K562 (cell line): ENCODE data around the gene MGRN1. TPM values are rescaled to one million over a fixed set of nuclear protein-coding genes. Genes with fewer than 3 reads are reported as not detected.

Experiments
- ATAC-seq: fragments of 200-7000 bp; cut with Tn5 transposase; 3 replicates; pipeline ENCODE4 v1.9.1; 2020; ENCODE audit warnings: moderate library complexity
- BruUV-seq: library from RNA; stranded (reverse); fragments of 400-500 nt; replicated peaks from 2 replicates; lab custom pipeline; 2021; lab: Mats Ljungman, UMichigan
- CTCF ChIA-PET: fragments of 300-600 bp; formaldehyde crosslinking; extraction: SDS; loops from one replicate; lab custom pipeline; 2021; ENCODE audit warnings: low intra/inter-chr PET ratio; lab: Yijun Ruan, JAX
- POLR2A ChIA-PET: fragments of 300-600, 350-650 bp; sonication (Branson Sonifier 250); formaldehyde crosslinking; extraction: SDS; loops from one replicate; lab custom pipeline; 2021; ENCODE audit warnings: antibody characterized with exemption, inconsistent platforms; lab: Yijun Ruan, JAX
- DNase-seq, 4 experiments: peaks; one replicate each; pipeline versions ENCODE4 v3.0.0 to v3.0.0-alpha.2; 2011 to 2018; ENCODE audit warnings: low spot score in 3 of 4, mixed read lengths in 3 of 4; ENCODE audit errors: extremely low read depth in 1 of 4
- FAIRE-seq: peaks from 2 replicates; lab custom pipeline; 2011; peaks lifted over from hg19 to GRCh38; lab: Jason Lieb, UNC
- H2AFZ ChIP-seq: 2 replicates; pipeline ENCODE4 v1.6.0; 2011; ENCODE audit warnings: low read depth, low read length, control low read depth, inconsistent platforms
- H3K27ac ChIP-seq: fragments of 200-600 bp; 3 replicates; pipeline ENCODE4 v1.8.0; 2011; ENCODE audit warnings: low read depth, mild to moderate bottlenecking, control low read depth, inconsistent platforms, low read length, moderate library complexity, mixed read lengths; ENCODE audit errors: extremely low read depth
- H3K27me3 ChIP-seq, 2 experiments: fragments of 300-600 bp in 1 of 2; 2 replicates in 1 of 2; 3 replicates in 1 of 2; pipeline versions ENCODE4 v1.6.0 to v1.8.0; 2011; ENCODE audit warnings: inconsistent platforms in 2 of 2, low read length in 2 of 2, mild to moderate bottlenecking in 1 of 2, mixed read lengths in 1 of 2, moderate library complexity in 1 of 2; ENCODE audit not compliant: control insufficient read depth in 2 of 2, insufficient read depth in 2 of 2
- H3K36me3 ChIP-seq: fragments of 300-600 bp; 3 replicates; pipeline ENCODE4 v1.8.0; 2011; ENCODE audit warnings: mild to moderate bottlenecking, low read length, inconsistent platforms; ENCODE audit not compliant: control insufficient read depth, insufficient read depth
- H3K4me1 ChIP-seq, 2 experiments: fragments of 200-600 bp in 1 of 2; replicated peaks in 1 of 2; 2 replicates in 1 of 2; 3 replicates in 1 of 2; pipeline versions ENCODE4 v1.5.1 to v1.8.0; 2011; ENCODE audit warnings: inconsistent platforms in 2 of 2, low read length in 2 of 2, mild to moderate bottlenecking in 1 of 2, mixed read lengths in 1 of 2, moderate library complexity in 1 of 2; ENCODE audit not compliant: control insufficient read depth in 2 of 2, insufficient read depth in 2 of 2
- H3K4me2 ChIP-seq: 2 replicates; pipeline ENCODE4 v1.6.1; 2011; ENCODE audit warnings: low read length, control low read depth, inconsistent platforms, mixed read lengths; ENCODE audit not compliant: insufficient read depth
- H3K4me3 ChIP-seq: fragments of 200-600 bp; sonication (generic), shearing (Covaris generic); 2 replicates; pipeline ENCODE4 v1.5.1; 2016; ENCODE audit warnings: control low read depth, inconsistent platforms
- H3K79me2 ChIP-seq: fragments of 200-600 bp; 3 replicates; pipeline ENCODE4 v1.8.0; 2011; ENCODE audit warnings: low read length, inconsistent platforms; ENCODE audit not compliant: control insufficient read depth, insufficient read depth
- H3K9ac ChIP-seq, 2 experiments: 2 replicates each; pipeline versions ENCODE4 v1.6.0 to v1.6.1; 2011; ENCODE audit warnings: low read depth in 2 of 2, low read length in 2 of 2, control low read depth in 1 of 2, inconsistent platforms in 1 of 2, mild to moderate bottlenecking in 1 of 2, mixed read lengths in 1 of 2; ENCODE audit not compliant: insufficient read depth in 1 of 2
- H3K9me1 ChIP-seq: one replicate; pipeline ENCODE4 v1.6.0; 2011; ENCODE audit warnings: inconsistent platforms, mild to moderate bottlenecking, low read length, moderate library complexity; ENCODE audit not compliant: control insufficient read depth, insufficient read depth
- H3K9me3 ChIP-seq: replicated peaks from 2 replicates; pipeline ENCODE4 v1.5.1; 2011; ENCODE audit warnings: low read depth, low read length, inconsistent platforms; ENCODE audit not compliant: control insufficient read depth, insufficient read depth
- H4K20me1 ChIP-seq: replicated peaks from 2 replicates; pipeline ENCODE4 v1.6.1; 2011; ENCODE audit warnings: low read length, inconsistent platforms, mixed read lengths; ENCODE audit not compliant: control insufficient read depth, insufficient read depth
- BHLHE40 ChIP-seq: IDR thresholded peaks from 2 replicates; pipeline ENCODE4 v1.6.1; 2011; ENCODE audit warnings: low read length, improper control_type of control experiment
- E2F8 ChIP-seq: fragments of 450-650 bp; IDR thresholded peaks from 2 replicates; pipeline ENCODE4 v1.7.1; 2018; ENCODE audit warnings: mild to moderate bottlenecking, low read depth; ENCODE audit not compliant: partially characterized antibody
- ETS1 ChIP-seq: conservative IDR thresholded peaks from 2 replicates; pipeline ENCODE4 v1.6.1; 2011; ENCODE audit warnings: low read depth, mild to moderate bottlenecking, low read length; ENCODE audit not compliant: control insufficient read depth
- GATA2 ChIP-seq: sonication (generic); formaldehyde crosslinking; IDR thresholded peaks from 2 replicates; pipeline ENCODE4 v1.4.0; 2020; ENCODE audit warnings: mild to moderate bottlenecking, missing genetic modification reagents
- GTF2E2 ChIP-seq: fragments of 200-800 bp; sonication (Bioruptor generic); IDR thresholded peaks from 2 replicates; pipeline ENCODE4 v1.6.1; 2016; ENCODE audit warnings: missing genetic modification characterization, missing compliant biosample characterization
- GTF2F1 ChIP-seq: IDR thresholded peaks from 2 replicates; pipeline ENCODE4 v1.6.1; 2011; ENCODE audit warnings: low read depth, low read length, improper control_type of control experiment
- HDGF ChIP-seq: fragments of 450-650 bp; IDR thresholded peaks from 2 replicates; pipeline ENCODE4 v1.6.1; 2016
- NR2F6 ChIP-seq: fragments of 450-650 bp; formaldehyde crosslinking; IDR thresholded peaks from 2 replicates; pipeline ENCODE4 v1.4.0; 2020; ENCODE audit warnings: mild to moderate bottlenecking
- PURB ChIP-seq: sonication (generic); formaldehyde crosslinking; IDR thresholded peaks from 2 replicates; pipeline ENCODE4 v1.9.0; 2021; ENCODE audit warnings: low read depth, mild to moderate bottlenecking, missing genetic modification reagents
- PYGO2 ChIP-seq: fragments of 450-650 bp; IDR thresholded peaks from 2 replicates; pipeline ENCODE4 v1.6.1; 2016; ENCODE audit warnings: mild to moderate bottlenecking, missing genetic modification characterization, moderate library complexity, missing compliant biosample characterization
- SMARCB1 ChIP-seq: IDR thresholded peaks from 2 replicates; pipeline ENCODE4 v1.6.1; 2011; ENCODE audit warnings: improper control_type of control experiment, low read depth; ENCODE audit not compliant: insufficient read length
- SMC3 ChIP-seq: conservative IDR thresholded peaks from 2 replicates; pipeline ENCODE4 v1.6.1; 2011; ENCODE audit warnings: low read depth, low read length, improper control_type of control experiment; ENCODE audit not compliant: insufficient read depth
- SNRNP70 ChIP-seq: fragments of 200-400 bp; formaldehyde crosslinking; optimal IDR thresholded peaks from 2 replicates; pipeline ENCODE3; 2017; ENCODE audit warnings: low read depth, low read length
- TFAP4 ChIP-seq: sonication (generic); formaldehyde crosslinking; IDR thresholded peaks from 2 replicates; pipeline ENCODE4 v1.8.0; 2022; ENCODE audit warnings: missing genetic modification reagents, mild to moderate bottlenecking, moderate library complexity, borderline replicate concordance
- ZNF174 ChIP-seq: fragments of 250-450 bp; sonication (Bioruptor Pico); IDR thresholded peaks from 2 replicates; pipeline ENCODE4 v1.4.0; 2020; ENCODE audit warnings: mild to moderate bottlenecking
- ZNF184 ChIP-seq: sonication (generic); formaldehyde crosslinking; IDR thresholded peaks from 2 replicates; pipeline ENCODE4 v1.5.0; 2020; ENCODE audit warnings: missing genetic modification reagents
- ZNF384 ChIP-seq: IDR thresholded peaks from 2 replicates; pipeline ENCODE4 v1.6.1; 2012; ENCODE audit warnings: low read depth, low read length, improper control_type of control experiment
- ZNF436 ChIP-seq: fragments of 250-450, 450-650 bp; sonication (Bioruptor Pico); formaldehyde crosslinking; IDR thresholded peaks from 2 replicates; pipeline ENCODE4 v1.7.0; 2020; ENCODE audit warnings: mild to moderate bottlenecking
- ZNF79 ChIP-seq: fragments of 250-450 bp; sonication (Bioruptor Pico); IDR thresholded peaks from 2 replicates; pipeline ENCODE4 v1.4.0; 2020; ENCODE audit warnings: low read depth, mild to moderate bottlenecking, moderate library complexity
- WGBS: fragments of 100-300 bp; shearing (Covaris generic); methylation state at CpG from one replicate; pipeline ENCODE4 v1.1.6; 2016; ENCODE audit warnings: low coverage, mixed read lengths; ENCODE audit not compliant: insufficient coverage; ENCODE audit errors: missing lambda C conversion rate; 5-methylcytosine and 5-hydroxymethylcytosine counted together
- in situ Hi-C: fragments of 300-500 bp; cut with MboI; formaldehyde crosslinking; loops from 4 replicates; pipeline ENCODE4 v1.15.0; 2018; ENCODE audit warnings: inconsistent platforms, mixed read lengths
- intact Hi-C: fragments of 100-400 bp; cut with micrococcal nuclease; formaldehyde crosslinking; loops from 2 replicates; pipeline ENCODE4 v1.14.2; 2022
- polyA plus RNA-seq, 8 experiments: library from polyadenylated mRNA; depleted of rRNA in 4 of 8; stranded (reverse) in 5 of 8; unstranded in 3 of 8; fragments of >200 nt; fragmentation: Nextera tagmentation in 2 of 8; fragmentation: Illumina TruSeq in 1 of 8; extraction: Ambion mirVana in 2 of 8; extraction: Trizol in 1 of 8; gene quantifications; 2 replicates each; pipeline versions ENCODE4 v1.2.1 to v1.2.3, GENCODE V29; 2011 to 2014; ENCODE audit warnings: inconsistent platforms in 1 of 8, missing spikeins in 1 of 8
- total RNA-seq, 7 experiments: library from RNA; depleted of rRNA in 6 of 7; stranded (reverse); fragments of >200 nt in 6 of 7; fragmentation: Illumina TruSeq in 2 of 7; extraction: Trizol in 2 of 7; gene quantifications; 2 replicates each; pipeline versions ENCODE4 v1.2.1 to v1.2.3, GENCODE V29; 2011 to 2021; ENCODE audit warnings: low replicate concordance in 1 of 7

Gene MGRN1
- total and polyA plus RNA-seq, 9 of the 15 experiments (the other 6 are each of a cell fraction or from before 2014, with no cell fraction given) = 0.15 to 37.9 (median 6.0) TPM

GRCh38 chr16:4734063-4734729 is 109.6 kb downstream of the MGRN1 start, which contains the start of the genes ANKS3 and DNAAF8:
Gene ANKS3 (minus strand): TSS chr16:4734271. CDS start chr16:4730149, 4,122 bp downstream.
Gene DNAAF8 (plus strand): TSS chr16:4734537. CDS start chr16:4736515, 1,978 bp downstream.
- H3K9me1 ChIP-seq = no peaks in the 10 kb centered on the region
- intact Hi-C loops (loop anchor here (5.0 kb wide), 1 partner anchor 113 kb away; the partner anchor contains the start of genes GLYR1 and UBN1), in situ Hi-C loops (no loop called here)
- H3K27me3 ChIP-seq = no peaks in the 10 kb centered on the region
- BruUV-seq = no TSS peak
- ATAC-seq = peak; percentile 98
- peaks cover 0 to 22% of the 10 kb centered on the region in 2 experiments; a peak in 3 of 5 replicates for H3K4me1 ChIP-seq
- H3K36me3 ChIP-seq = peaks cover 20% of the 10 kb centered on the region; the same call in 2 of the 3 replicates
- CTCF ChIA-PET = interaction anchor here (0.6 kb wide), 1 partner anchor 84 kb away, joined by 3 read pairs; no protein-coding TSS in a partner anchor
- H3K4me3 ChIP-seq = peak within 1 kb of the TSS; percentile 98
- peaks cover 28% of the 10 kb centered on the region for H3K79me2 ChIP-seq
- no peaks in the 10 kb centered on the region for H3K9me3 ChIP-seq
- no peaks in the 10 kb centered on the region for H4K20me1 ChIP-seq
- peak; percentile 94 for FAIRE-seq
- peak within 1 kb of the TSS; percentile 83 to 93 for H3K9ac ChIP-seq
- under 1% methylated on average over 62 of the region's 70 CpGs for WGBS
- H3K4me2 ChIP-seq = peak within 1 kb of the TSS; percentile 95
- peak within 1 kb of the TSS; percentile 88 for H2AFZ ChIP-seq
- DNase-seq = peak; percentile 96 to 98 (median 98)
- H3K27ac ChIP-seq = peak within 1 kb of the TSS; percentile 71
- POLR2A ChIA-PET = interaction anchor here (0.8 to 1.9 kb wide), 8 partner anchors 9 to 202 kb away, joined by 3 to 9 read pairs (median 4); partner anchors contain the start of gene SEPTIN12
- TF ChIP-seq ZNF79 (CRISPR knock-in tag) (no peak), GATA2 (CRISPR knock-in tag) (no peak), PYGO2 (tag) (no peak), NR2F6 (CRISPR knock-in tag) (no peak), SMARCB1 (no peak), GTF2E2 (tag) (no peak), GTF2F1 (no peak), TFAP4 (CRISPR knock-in tag) (peak; percentile 75), SNRNP70 (no peak), ZNF436 (CRISPR knock-in tag) (no peak), E2F8 (peak; percentile 76), ETS1 (peak; percentile 73; the same call in 1 of the 2 replicates), ZNF184 (CRISPR knock-in tag) (no peak), BHLHE40 (0 out of 2 replicates have a peak, but pooled peaks have one; percentile 43), PURB (no peak), HDGF (no peak), ZNF174 (CRISPR knock-in tag) (no peak), ZNF384 (no peak), SMC3 (no peak)
